Liver (tissue), 3 donors: Measurements from ENCODE around the gene PI4K2A.

Experiments used
- CTCF ChIP-seq: fragments of 150-350 bp; IDR thresholded peaks from 2 replicates; pipeline ENCODE4 v1.5.1; 2017; ENCODE audit warnings: improper control_type of control experiment, low read depth, low read length; ENCODE audit not compliant: missing input control
- SP1 ChIP-seq: IDR thresholded peaks from 2 replicates; pipeline ENCODE4 v1.6.1; 2018; ENCODE audit warnings: antibody characterized with exemption, mild to moderate bottlenecking
- TAF1 ChIP-seq: conservative IDR thresholded peaks from 2 replicates; pipeline ENCODE4 v1.6.1; 2016; ENCODE audit warnings: antibody characterized with exemption, mild to moderate bottlenecking
- YY1 ChIP-seq: IDR thresholded peaks from 2 replicates; pipeline ENCODE4 v1.6.1; 2016; ENCODE audit warnings: antibody characterized with exemption, mild to moderate bottlenecking
- ZBTB33 ChIP-seq: IDR thresholded peaks from 2 replicates; pipeline ENCODE4 v1.6.1; 2016; ENCODE audit warnings: antibody characterized with exemption
- TF ChIP-seq, protein P1 (sequence below): IDR thresholded peaks from 2 replicates; pipeline ENCODE4 v1.6.1; 2016; ENCODE audit warnings: antibody characterized with exemption
- TF ChIP-seq, protein P2 (sequence below): IDR thresholded peaks from 2 replicates; pipeline ENCODE4 v1.6.1; 2016; ENCODE audit warnings: antibody characterized with exemption, mild to moderate bottlenecking
- donor health status: healthy.
- donor health status: healthy.

- TF ChIP-seq CTCF (no peak), YY1 (no peak), SP1 (no peak), ZBTB33 (no peak), TAF1 (no peak)
- TF ChIP-seq, protein P1, sequence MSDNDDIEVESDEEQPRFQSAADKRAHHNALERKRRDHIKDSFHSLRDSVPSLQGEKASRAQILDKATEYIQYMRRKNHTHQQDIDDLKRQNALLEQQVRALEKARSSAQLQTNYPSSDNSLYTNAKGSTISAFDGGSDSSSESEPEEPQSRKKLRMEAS, result no peak
- TF ChIP-seq, protein P2, sequence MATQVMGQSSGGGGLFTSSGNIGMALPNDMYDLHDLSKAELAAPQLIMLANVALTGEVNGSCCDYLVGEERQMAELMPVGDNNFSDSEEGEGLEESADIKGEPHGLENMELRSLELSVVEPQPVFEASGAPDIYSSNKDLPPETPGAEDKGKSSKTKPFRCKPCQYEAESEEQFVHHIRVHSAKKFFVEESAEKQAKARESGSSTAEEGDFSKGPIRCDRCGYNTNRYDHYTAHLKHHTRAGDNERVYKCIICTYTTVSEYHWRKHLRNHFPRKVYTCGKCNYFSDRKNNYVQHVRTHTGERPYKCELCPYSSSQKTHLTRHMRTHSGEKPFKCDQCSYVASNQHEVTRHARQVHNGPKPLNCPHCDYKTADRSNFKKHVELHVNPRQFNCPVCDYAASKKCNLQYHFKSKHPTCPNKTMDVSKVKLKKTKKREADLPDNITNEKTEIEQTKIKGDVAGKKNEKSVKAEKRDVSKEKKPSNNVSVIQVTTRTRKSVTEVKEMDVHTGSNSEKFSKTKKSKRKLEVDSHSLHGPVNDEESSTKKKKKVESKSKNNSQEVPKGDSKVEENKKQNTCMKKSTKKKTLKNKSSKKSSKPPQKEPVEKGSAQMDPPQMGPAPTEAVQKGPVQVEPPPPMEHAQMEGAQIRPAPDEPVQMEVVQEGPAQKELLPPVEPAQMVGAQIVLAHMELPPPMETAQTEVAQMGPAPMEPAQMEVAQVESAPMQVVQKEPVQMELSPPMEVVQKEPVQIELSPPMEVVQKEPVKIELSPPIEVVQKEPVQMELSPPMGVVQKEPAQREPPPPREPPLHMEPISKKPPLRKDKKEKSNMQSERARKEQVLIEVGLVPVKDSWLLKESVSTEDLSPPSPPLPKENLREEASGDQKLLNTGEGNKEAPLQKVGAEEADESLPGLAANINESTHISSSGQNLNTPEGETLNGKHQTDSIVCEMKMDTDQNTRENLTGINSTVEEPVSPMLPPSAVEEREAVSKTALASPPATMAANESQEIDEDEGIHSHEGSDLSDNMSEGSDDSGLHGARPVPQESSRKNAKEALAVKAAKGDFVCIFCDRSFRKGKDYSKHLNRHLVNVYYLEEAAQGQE, result no peak
Measured at GRCh38 chr10:97627731-97628130, 12.7 kb upstream of the PI4K2A start.
